ENCODE measurements around the gene BAX. TPM values are rescaled to one million over a fixed set of nuclear protein-coding genes. Genes with fewer than 3 reads are reported as not detected.

The BAX gene
- total and polyA plus RNA-seq, 9 of the 15 experiments (the other 6 are each of a cell fraction or from before 2014, with no cell fraction given) = 3.2 to 95.4 (median 44.5) TPM

GRCh38 chr19:48954595-48955307, at the start of gene BAX (continued):
- peak; percentile 72 to 92 for TF ChIP-seq E2F6 (IDR thresholded peaks at IDR 0.05; ENCODE audit: borderline replicate concordance in 1 of 2, extremely low read depth in 1 of 2, insufficient read depth in 1 of 2, insufficient read length in 1 of 2, low read depth in 1 of 2, low read length in 1 of 2, poor library complexity in 1 of 2, severe bottlenecking in 1 of 2)
- TF ChIP-seq ATF3 (IDR thresholded peaks at IDR 0.05) = peak; percentile 53
- peak; percentile 46; the same call in 1 of the 2 replicates for TF ChIP-seq ATF3 (CRISPR knock-in tag; conservative IDR thresholded peaks at IDR 0.05)
- TF ChIP-seq ID3 (CRISPR knock-in tag; IDR thresholded peaks at IDR 0.05) = no peak
- TF ChIP-seq ID3 (tag; IDR thresholded peaks at IDR 0.05) = peak; percentile 89
- TF ChIP-seq ZFP1 (CRISPR knock-in tag; IDR thresholded peaks at IDR 0.05) = no peak; the same call in 1 of the 2 replicates
- TF ChIP-seq ZNF41 (CRISPR knock-in tag; conservative IDR thresholded peaks at IDR 0.05) = no peak
- TF ChIP-seq TFAM (CRISPR knock-in tag; conservative IDR thresholded peaks at IDR 0.05) = no peak
- TF ChIP-seq ZBTB26 (CRISPR knock-in tag; IDR thresholded peaks at IDR 0.05) = no peak
- peak; percentile 16 for TF ChIP-seq ZFP36 (IDR thresholded peaks at IDR 0.05; ENCODE audit: low read depth, low read length, partially characterized antibody)
- no peak for TF ChIP-seq ARHGAP35 (IDR thresholded peaks at IDR 0.05; ENCODE audit: partially characterized antibody)
- peak; percentile 98 for TF ChIP-seq MITF (IDR thresholded peaks at IDR 0.05)
- TF ChIP-seq SIRT6 (IDR thresholded peaks at IDR 0.05; ENCODE audit: low read depth, low read length) = no peak
- no peak for TF ChIP-seq FOXM1 (IDR thresholded peaks at IDR 0.05; ENCODE audit: low read depth)
- TF ChIP-seq FOXM1 (CRISPR knock-in tag; IDR thresholded peaks at IDR 0.05; ENCODE audit: low read depth) = peak; percentile 59; the same call in 1 of the 2 replicates
- peak; percentile 57; the same call in 1 of the 2 replicates for TF ChIP-seq DIDO1 (tag; IDR thresholded peaks at IDR 0.05; ENCODE audit: low read depth)
